T-helper 9 cell (primary cell): ENCODE measurements around the gene TC2N.
"Not testable (repeated sequence)": the region's sequence is repeated elsewhere in the genome, so short reads cannot be mapped to it uniquely, and the experiment has no call there.

Experiments
- DNase-seq: peaks from one replicate; pipeline ENCODE4 v3.0.0-alpha.2; 2020
- total RNA-seq, 2 donors: gene quantifications; one replicate each; lab custom pipeline; 2026; lab: John Stamatoyannopoulos, UW

The TC2N gene
- total RNA-seq = 352 to 524 reads per million in 2 donors

GRCh38 chr14:91867316-91867988, at the start of gene TC2N:
Gene TC2N, minus strand, starts transcription at chr14:91867536. Its CDS starts 53,767 bp downstream, at chr14:91813769.
- peak; percentile 31 for DNase-seq

DNA sequence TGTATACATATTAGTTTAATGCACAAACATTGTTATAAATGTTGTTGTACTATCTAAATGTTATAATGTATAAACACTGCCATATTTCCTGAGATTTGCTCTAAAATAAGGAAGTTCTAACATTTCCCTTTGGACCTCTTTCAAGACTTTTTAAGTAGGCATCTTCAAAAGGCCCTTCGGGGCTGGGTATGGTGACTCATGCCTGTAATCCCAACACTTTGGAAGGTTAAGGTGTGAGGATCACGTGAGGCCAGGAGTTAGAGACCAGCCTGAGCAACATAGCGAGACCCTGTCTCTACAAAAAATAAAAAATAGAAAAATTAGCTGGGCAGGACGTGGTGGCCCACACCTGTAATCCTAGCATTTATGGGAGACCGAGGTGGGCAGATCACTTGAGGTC, 44.7 kb upstream of the TC2N start:
- DNase-seq = no peak

DNA sequence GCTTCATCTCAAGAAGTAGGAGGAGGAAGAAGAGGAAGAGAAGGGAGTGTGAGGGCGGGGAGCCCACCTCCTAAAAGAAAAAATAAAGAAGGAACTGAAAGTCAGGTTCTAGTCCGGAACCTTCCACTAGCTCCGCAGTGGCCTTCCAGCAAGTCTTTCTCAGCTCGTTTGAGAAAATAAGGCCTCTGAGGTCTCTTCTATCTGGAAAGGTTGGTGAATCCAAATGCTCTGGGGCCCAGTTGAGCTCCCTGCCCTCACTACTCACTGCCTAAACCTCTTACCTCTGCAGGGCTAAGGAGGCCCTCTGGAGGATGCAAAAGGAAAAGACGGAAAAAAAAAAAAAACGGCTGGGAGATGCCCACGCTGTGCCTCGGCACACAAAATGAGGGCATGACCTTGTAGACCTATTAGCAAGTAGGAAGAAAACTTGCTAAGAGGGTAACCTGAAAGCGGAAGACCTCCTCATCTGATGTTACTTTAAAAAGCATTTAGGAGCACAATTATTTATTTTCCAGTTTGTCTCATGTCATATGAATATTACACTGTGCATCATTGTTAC, 44.2 kb upstream of the TC2N start:
- DNase-seq = peak; percentile 23

GRCh38 chr14:91910196-91910595, 42.9 kb upstream of the TC2N start:
- DNase-seq = no peak

- no peak for DNase-seq
Measured at GRCh38 chr14:91906374-91906773, 39.0 kb upstream of the TC2N start.

GRCh38 chr14:91904956-91905645, 37.8 kb upstream of the TC2N start:
- DNase-seq = no peak

GRCh38 chr14:91904483-91904882, 37.1 kb upstream of the TC2N start:
- no peak for DNase-seq

- no peak for DNase-seq
Measured at GRCh38 chr14:91903070-91903469, 35.7 kb upstream of the TC2N start.

DNA sequence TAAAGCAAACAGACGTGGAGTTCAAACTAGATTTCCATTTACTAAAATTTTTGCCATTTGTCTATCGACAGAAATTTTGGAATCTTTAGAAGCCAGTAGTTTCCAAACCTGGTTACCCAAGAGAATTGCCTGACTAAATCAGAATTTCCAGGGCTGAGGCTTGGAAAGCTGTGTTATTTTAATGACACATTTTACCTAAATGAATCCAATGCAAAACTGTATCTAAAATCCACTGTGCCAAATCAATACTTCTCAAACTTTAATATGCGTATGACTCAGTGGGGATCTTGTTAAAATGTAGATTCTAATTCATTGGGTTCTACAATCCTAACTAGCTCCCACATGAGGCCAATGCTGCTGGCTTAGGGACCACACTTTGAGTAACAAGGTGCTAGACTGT, 35.0 kb upstream of the TC2N start:
- no peak for DNase-seq

DNA sequence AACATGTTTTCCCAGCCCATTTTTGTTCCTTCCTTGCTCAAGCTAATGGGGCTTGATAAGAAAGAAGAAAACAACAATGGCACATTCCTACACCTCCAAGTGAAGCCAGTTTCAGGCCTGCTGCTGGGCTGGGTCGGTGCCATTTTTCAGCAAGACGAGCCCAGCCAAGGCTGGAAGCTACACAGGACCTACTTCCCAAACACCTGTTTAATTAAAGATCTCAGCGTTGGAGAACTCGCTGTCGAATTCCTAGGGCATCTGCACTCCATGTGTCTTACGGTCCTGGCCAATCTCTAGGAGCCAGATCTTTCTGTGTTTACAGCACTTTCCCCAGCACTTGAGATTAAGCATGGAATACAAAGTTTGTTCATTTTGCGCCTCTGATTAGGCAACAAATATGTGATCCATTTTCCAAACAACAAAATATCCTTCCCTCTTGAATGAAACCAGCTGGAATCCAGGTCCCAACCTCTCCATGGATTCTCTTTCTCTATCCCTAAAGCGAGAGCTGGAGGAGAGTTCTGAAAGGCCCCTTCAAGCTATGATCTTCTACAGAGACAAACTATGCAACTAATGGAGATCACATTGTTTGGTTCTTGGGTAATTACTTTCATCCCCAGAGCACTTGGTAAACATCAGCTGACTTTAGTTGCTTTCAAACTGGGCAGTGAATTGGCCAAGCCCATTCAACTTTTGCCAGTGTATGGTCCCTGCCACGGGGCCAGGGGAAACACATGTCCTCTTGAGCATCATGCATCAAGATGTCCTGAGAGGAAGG, 34.3 kb upstream of the TC2N start:
- no peak for DNase-seq

DNA sequence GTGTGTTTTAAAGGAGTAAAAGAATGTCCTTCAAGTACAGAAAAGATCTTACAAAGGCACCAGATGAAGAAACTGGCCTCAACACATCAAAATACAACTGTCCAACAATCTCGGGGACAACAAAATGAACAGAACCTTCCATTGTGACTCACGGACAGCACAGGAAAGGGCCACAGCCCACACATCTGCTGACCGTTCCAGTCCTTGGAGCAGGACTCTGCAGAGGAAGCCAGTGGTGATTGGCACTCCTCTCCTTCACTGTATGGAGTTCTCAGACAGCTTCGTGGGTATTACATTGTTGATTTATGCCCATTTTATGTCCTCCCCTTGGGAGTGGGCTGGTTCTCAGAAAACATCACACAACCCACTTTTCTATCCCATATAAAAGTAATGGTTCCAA, 32.5 kb upstream of the TC2N start:
- DNase-seq = no peak

DNA sequence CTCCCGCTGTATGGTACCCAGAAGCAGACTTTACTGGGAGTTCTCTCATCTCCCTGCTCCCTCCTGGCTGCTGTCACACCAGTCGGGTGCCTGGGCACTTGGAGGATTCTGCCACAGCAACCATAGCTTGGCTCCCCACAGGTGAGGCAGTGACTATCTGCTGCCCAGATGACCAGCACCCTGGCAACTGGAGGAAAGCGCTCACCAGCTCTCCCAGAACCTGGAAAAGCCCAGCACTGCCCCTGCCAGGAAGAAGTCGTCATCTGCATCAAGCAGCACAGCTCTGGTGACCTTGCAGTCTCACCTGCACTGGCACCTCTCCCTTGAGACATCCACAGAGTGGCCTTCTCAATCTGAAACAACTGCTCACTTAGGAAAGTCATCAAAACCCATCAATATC, 31.9 kb upstream of the TC2N start:
- DNase-seq = no peak

DNA sequence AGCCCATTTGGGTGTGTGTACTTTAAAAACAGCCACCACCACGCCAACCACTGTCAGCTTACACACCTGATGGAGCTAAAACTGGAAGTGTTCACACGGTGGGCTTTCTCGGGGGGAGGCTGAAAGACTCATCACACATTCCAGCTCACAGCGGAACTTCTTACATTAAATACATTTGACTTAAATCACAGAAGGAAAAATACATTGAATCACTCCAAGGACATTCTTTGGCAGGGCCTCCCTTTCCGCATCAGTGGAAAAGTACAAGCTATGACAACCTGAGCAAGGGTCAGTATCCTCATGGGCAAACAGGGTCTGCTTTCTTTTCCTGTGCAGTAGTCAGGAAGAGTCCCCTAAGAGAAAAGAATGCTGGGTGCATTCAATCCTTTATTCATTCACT, 31.0 kb upstream of the TC2N start:
- no peak for DNase-seq

GRCh38 chr14:91897716-91898115, 30.4 kb upstream of the TC2N start:
- not testable (repeated sequence) for DNase-seq

- DNase-seq = no peak
Measured at GRCh38 chr14:91897106-91897701, 29.9 kb upstream of the TC2N start.

- DNase-seq = no peak
Measured at GRCh38 chr14:91896419-91896818, 29.1 kb upstream of the TC2N start.

- DNase-seq = no peak
Measured at GRCh38 chr14:91893669-91894068, 26.3 kb upstream of the TC2N start.

DNA sequence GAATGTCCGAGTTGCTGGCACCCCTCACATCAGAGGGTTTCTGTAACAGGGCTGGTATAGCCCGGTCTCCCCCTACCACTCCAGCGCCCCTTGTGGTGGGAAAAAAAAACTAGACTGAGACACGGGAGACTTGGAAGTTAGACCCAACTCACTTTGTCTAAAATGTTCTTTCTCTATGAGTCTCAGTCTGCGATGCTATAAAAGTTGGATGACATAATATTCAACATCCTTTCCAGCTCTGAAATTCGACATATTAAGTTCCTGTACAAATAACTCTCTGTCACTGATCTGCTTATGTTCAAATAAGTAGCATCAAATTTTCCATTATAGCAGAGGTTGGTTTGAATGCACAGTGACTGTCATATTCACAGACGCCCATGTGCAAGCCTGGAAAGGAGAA, 25.7 kb upstream of the TC2N start:
- DNase-seq = peak; percentile 32

DNA sequence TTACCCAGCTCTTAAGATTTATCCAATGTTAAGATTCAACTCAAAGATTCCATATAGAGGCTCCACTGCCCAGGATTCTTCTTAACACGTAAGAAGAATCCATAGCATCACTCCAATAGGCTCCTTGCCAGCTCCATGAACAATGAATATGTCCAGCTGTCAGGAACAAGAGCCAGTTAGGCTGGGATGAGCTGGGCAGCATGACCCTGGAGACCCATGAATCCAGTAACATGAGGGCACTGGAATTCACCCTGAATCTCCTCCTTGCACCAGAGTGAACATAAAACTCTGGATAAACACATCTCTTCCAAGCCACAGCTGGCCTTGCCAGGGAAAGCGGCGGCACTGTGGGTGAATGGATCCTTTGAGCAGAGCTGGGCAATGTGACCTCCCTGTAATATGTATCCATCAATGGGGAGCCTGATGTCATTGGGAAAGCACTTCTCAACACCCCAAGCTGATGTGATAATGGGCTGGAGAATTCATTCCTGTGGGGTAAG, 24.4 kb upstream of the TC2N start:
- DNase-seq = no peak

DNA sequence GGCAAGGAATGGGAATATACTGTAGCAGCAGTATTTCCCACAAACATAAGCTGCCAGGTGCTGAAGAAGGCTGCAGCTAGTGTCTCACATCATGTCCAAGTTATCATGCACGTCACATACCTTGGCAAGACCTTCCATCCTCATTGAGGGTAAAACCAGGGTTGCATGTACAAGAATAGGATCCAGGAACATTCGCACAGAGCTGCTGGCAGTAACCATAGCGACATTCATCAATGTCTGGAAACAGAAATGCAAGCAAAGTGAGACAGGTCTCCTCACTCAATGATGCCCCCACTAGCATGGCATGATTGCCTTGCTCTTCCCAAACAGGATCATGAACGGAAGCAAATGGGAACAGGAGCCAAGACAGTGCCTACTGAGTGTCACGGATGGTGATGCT, 23.8 kb upstream of the TC2N start:
- DNase-seq = no peak

DNA sequence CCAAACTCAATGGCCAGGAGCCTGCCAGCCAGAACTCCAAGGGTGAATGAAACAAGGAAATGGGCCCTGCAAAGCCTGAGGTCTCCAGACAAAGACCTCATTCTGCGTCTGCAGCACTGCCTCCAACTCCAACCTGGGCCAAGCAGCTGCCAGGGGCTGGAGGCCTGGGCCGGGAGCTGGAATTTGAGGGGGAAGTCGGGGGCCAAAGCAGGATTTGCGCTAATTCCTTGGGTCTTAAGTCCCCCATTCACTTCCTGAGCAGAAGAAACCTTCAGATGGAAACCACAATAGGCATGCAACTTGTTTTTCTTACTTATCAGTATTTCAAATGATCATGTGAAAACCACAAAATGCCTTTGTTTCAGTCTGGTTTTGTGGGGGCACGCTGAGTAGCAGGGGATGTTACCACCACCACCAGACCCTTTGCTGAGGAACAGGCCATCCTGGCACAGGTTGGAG, 23.0 kb upstream of the TC2N start:
- no peak for DNase-seq

- no peak for DNase-seq
Measured at GRCh38 chr14:91889477-91890211, 22.3 kb upstream of the TC2N start.
